GM12874 (cell line): ENCODE measurements around the gene ASIC3.

Experiments
- CTCF ChIP-seq: IDR thresholded peaks from 2 replicates; pipeline ENCODE4 v1.5.1; 2011; ENCODE audit warnings: low read depth, mild to moderate bottlenecking, control low read depth, low read length, moderate library complexity; ENCODE audit not compliant: insufficient read depth

The ASIC3 gene

DNA sequence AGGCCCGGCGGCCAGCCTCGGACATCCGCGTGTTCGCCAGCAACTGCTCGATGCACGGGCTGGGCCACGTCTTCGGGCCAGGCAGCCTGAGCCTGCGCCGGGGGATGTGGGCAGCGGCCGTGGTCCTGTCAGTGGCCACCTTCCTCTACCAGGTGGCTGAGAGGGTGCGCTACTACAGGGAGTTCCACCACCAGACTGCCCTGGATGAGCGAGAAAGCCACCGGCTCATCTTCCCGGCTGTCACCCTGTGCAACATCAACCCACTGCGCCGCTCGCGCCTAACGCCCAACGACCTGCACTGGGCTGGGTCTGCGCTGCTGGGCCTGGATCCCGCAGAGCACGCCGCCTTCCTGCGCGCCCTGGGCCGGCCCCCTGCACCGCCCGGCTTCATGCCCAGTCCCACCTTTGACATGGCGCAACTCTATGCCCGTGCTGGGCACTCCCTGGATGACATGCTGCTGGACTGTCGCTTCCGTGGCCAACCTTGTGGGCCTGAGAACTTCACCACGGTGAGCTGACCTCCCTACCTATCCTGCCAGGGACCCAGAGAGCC is 656 bp downstream of the ASIC3 start:
- no peak for TF ChIP-seq CTCF

GRCh38 chr7:151051108-151051507 is 2.8 kb downstream of the ASIC3 start:
- TF ChIP-seq CTCF, result no peak

GRCh38 chr7:151053096-151053495 is 4.8 kb downstream of the ASIC3 start:
- no peak for TF ChIP-seq CTCF

- TF ChIP-seq CTCF, result no peak
These were observed 5.4 kb downstream of the ASIC3 start for GRCh38 chr7:151053751-151054150.

DNA sequence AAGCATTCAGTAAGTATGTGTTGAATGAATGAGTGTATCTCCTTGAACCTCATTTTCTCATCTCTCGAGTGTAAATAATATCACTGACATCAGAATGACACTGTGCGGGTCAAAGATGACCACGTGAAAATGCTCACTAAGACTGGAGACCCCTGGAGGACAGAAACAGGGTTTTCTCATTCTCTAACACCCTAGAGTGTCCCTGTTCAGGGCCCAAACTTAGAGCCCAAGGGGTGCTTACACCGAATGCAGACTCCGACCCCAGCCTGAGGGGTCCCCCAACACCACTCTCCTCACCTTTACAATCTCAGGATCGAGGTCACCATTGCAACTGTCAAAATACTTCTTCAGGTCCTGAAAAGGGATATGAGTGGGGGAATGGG is 7.9 kb downstream of the ASIC3 start:
- TF ChIP-seq CTCF, result no peak

- TF ChIP-seq CTCF, result no peak
These were observed 8.6 kb downstream of the ASIC3 start for GRCh38 chr7:151056666-151057505.

- no peak for TF ChIP-seq CTCF
These were observed 9.2 kb downstream of the ASIC3 start, which contains the start of gene CDK5 for GRCh38 chr7:151057506-151057988. CDK5 (minus strand) TSS chr7:151057897; CDS start chr7:151057848, 49 bp downstream.
